ENCODE results near the gene TBC1D9. TPM values are rescaled to one million over a fixed set of nuclear protein-coding genes. Genes with fewer than 3 reads are reported as not detected.

The TBC1D9 gene
- total RNA-seq, 1 experiment from 2014 or later = 17.0 TPM

GRCh38 chr4:140740422-140740821, 15.8 kb downstream of the TBC1D9 start:
- no peak for TF ChIP-seq EZH2 (IDR thresholded peaks at IDR 0.05; ENCODE audit: low read depth)
- H2AFZ ChIP-seq = no peak overlapping the region
- no peak overlapping the region for H3K4me2 ChIP-seq
- no peaks in the 10 kb centered on the region for H3K9me3 ChIP-seq (ENCODE audit: insufficient read depth, low read depth)
- H3K4me3 ChIP-seq = no peak overlapping the region
- H3K27ac ChIP-seq = no peak overlapping the region
- H3F3A ChIP-seq (ENCODE audit: insufficient read depth, low read depth) = peaks cover 4% of the 10 kb centered on the region; the same call in 1 of the 2 replicates
- intact Hi-C loops (cut with micrococcal nuclease; ENCODE audit: unreplicated experiment) = no loop called here
- no peak for DNase-seq
- H3K9me2 ChIP-seq (ENCODE audit: insufficient read depth) = no peaks in the 10 kb centered on the region
- H4K20me1 ChIP-seq (ENCODE audit: insufficient read depth) = no peaks in the 10 kb centered on the region
- POLR2A ChIA-PET (ENCODE audit: unreplicated experiment) = interaction anchor here (0.6 kb wide), 1 partner anchor 104 kb away, joined by 3 read pairs; no protein-coding TSS in a partner anchor
- no peaks in the 10 kb centered on the region for H3K36me3 ChIP-seq (ENCODE audit: low read depth)
- CTCF ChIA-PET = no interaction called here
- H3K27me3 ChIP-seq (ENCODE audit: insufficient read depth, low read depth) = no peaks in the 10 kb centered on the region
- H3K79me2 ChIP-seq (ENCODE audit: low read depth) = 0 out of 2 replicates have a peak, but pooled peaks cover 8% of the 10 kb centered on the region
- BruUV-seq (replicated peaks) = no TSS peak
- H3K4me1 ChIP-seq (replicated peaks; ENCODE audit: insufficient read depth) = peaks cover 21% of the 10 kb centered on the region

GRCh38 chr4:140739971-140740370, 16.2 kb downstream of the TBC1D9 start:
- Histone ChIP-seq H3K4me1 (replicated peaks; ENCODE audit: insufficient read depth) (peaks cover 21% of the 10 kb centered on the region), H3K27ac (no peak overlapping the region), H3K9me2 (ENCODE audit: insufficient read depth) (no peaks in the 10 kb centered on the region), H3K36me3 (ENCODE audit: low read depth) (no peaks in the 10 kb centered on the region), H4K20me1 (ENCODE audit: insufficient read depth) (no peaks in the 10 kb centered on the region), H3K27me3 (ENCODE audit: insufficient read depth, low read depth) (no peaks in the 10 kb centered on the region), H2AFZ (no peak overlapping the region), H3K4me3 (no peak overlapping the region), H3K79me2 (ENCODE audit: low read depth) (0 out of 2 replicates have a peak, but pooled peaks cover 7% of the 10 kb centered on the region), H3K4me2 (no peak overlapping the region), H3K9me3 (ENCODE audit: insufficient read depth, low read depth) (no peaks in the 10 kb centered on the region), H3F3A (ENCODE audit: insufficient read depth, low read depth) (peaks cover 4% of the 10 kb centered on the region; the same call in 1 of the 2 replicates)
- TF ChIP-seq EZH2 (IDR thresholded peaks at IDR 0.05; ENCODE audit: low read depth) (no peak), CTCF (conservative IDR thresholded peaks at IDR 0.05) (no peak)
- CTCF ChIA-PET = no interaction called here
- DNase-seq = no peak
- intact Hi-C loops (cut with micrococcal nuclease; ENCODE audit: unreplicated experiment) = no loop called here
- POLR2A ChIA-PET (ENCODE audit: unreplicated experiment) = interaction anchor here (0.6 kb wide), 1 partner anchor 104 kb away, joined by 3 read pairs; no protein-coding TSS in a partner anchor
- no TSS peak for BruUV-seq (replicated peaks)

GRCh38 chr4:140738139-140738538, 18.0 kb downstream of the TBC1D9 start:
- Histone ChIP-seq H2AFZ (no peak overlapping the region), H4K20me1 (ENCODE audit: insufficient read depth) (no peaks in the 10 kb centered on the region), H3K9me3 (ENCODE audit: insufficient read depth, low read depth) (no peaks in the 10 kb centered on the region), H3K36me3 (ENCODE audit: low read depth) (no peaks in the 10 kb centered on the region), H3F3A (ENCODE audit: insufficient read depth, low read depth) (peaks cover 4% of the 10 kb centered on the region; the same call in 1 of the 2 replicates), H3K4me3 (no peak overlapping the region), H3K27ac (no peak overlapping the region), H3K79me2 (ENCODE audit: low read depth) (0 out of 2 replicates have a peak, but pooled peaks cover 5% of the 10 kb centered on the region), H3K4me1 (replicated peaks; ENCODE audit: insufficient read depth) (peaks cover 20% of the 10 kb centered on the region), H3K9me2 (ENCODE audit: insufficient read depth) (no peaks in the 10 kb centered on the region), H3K4me2 (no peak overlapping the region), H3K27me3 (ENCODE audit: insufficient read depth, low read depth) (no peaks in the 10 kb centered on the region)
- no TSS peak for BruUV-seq (replicated peaks)
- no peak for DNase-seq
- intact Hi-C loops (cut with micrococcal nuclease; ENCODE audit: unreplicated experiment) = no loop called here
- TF ChIP-seq EZH2 (IDR thresholded peaks at IDR 0.05; ENCODE audit: low read depth) (no peak), CTCF (conservative IDR thresholded peaks at IDR 0.05) (no peak)
- ChIA-PET CTCF (no interaction called here), POLR2A (ENCODE audit: unreplicated experiment) (no interaction called here)

All from PC-9 (cell line).